ENCODE results near the gene CFAP221. TPM values are rescaled to one million over a fixed set of nuclear protein-coding genes. Genes with fewer than 3 reads are reported as not detected.

The CFAP221 gene
- total RNA-seq, 3 donors from 2014 or later (not counting 1 experiment from before 2014, with no cell fraction given): not detected

GRCh38 chr2:119553687-119554344, 9.6 kb downstream of the CFAP221 start:
- Histone ChIP-seq H3K4me3 (ENCODE audit: low read length) (no peak overlapping the region), H3K36me3 (ENCODE audit: control insufficient read depth, insufficient read depth, low read length) (no peaks in the 10 kb centered on the region), H3K27ac (ENCODE audit: low read length) (no peak overlapping the region), H3K4me1 (ENCODE audit: control insufficient read depth, insufficient read depth, low read length) (no peaks in the 10 kb centered on the region), H3K27me3 (ENCODE audit: control insufficient read depth, insufficient read depth, low read length) (no peaks in the 10 kb centered on the region), H3K9me3 (ENCODE audit: control insufficient read depth, insufficient read depth, low read length) (no peaks in the 10 kb centered on the region)
- WGBS (ENCODE audit: insufficient coverage): 87% methylated on average over 6 of the region's 7 CpGs
- DNase-seq: no peak
- ATAC-seq: no peak
- H3K27ac Mint-ChIP-seq: no peak overlapping the region
- no peaks in the 10 kb centered on the region for H3K36me3 Mint-ChIP-seq
- H3K9me3 Mint-ChIP-seq: no peaks in the 10 kb centered on the region
- H3K4me3 Mint-ChIP-seq: no peak overlapping the region
- intact Hi-C loops (cut with micrococcal nuclease): no loop called here
- TF ChIP-seq, protein P1, sequence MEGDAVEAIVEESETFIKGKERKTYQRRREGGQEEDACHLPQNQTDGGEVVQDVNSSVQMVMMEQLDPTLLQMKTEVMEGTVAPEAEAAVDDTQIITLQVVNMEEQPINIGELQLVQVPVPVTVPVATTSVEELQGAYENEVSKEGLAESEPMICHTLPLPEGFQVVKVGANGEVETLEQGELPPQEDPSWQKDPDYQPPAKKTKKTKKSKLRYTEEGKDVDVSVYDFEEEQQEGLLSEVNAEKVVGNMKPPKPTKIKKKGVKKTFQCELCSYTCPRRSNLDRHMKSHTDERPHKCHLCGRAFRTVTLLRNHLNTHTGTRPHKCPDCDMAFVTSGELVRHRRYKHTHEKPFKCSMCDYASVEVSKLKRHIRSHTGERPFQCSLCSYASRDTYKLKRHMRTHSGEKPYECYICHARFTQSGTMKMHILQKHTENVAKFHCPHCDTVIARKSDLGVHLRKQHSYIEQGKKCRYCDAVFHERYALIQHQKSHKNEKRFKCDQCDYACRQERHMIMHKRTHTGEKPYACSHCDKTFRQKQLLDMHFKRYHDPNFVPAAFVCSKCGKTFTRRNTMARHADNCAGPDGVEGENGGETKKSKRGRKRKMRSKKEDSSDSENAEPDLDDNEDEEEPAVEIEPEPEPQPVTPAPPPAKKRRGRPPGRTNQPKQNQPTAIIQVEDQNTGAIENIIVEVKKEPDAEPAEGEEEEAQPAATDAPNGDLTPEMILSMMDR (IDR thresholded peaks at IDR 0.05): no peak
- H3K4me1 Mint-ChIP-seq: no peaks in the 10 kb centered on the region
- peaks cover 12 to 20% of the 10 kb centered on the region in 2 donors for H3K27me3 Mint-ChIP-seq (ENCODE audit: low read depth in 2 of 2)

GRCh38 chr2:119565481-119565880, 21.2 kb downstream of the CFAP221 start:
- no peaks in the 10 kb centered on the region for H3K36me3 ChIP-seq (ENCODE audit: control insufficient read depth, insufficient read depth, low read length)
- no peak overlapping the region for H3K27ac Mint-ChIP-seq
- H3K4me3 Mint-ChIP-seq: no peak overlapping the region
- H3K9me3 Mint-ChIP-seq: no peaks in the 10 kb centered on the region
- TF ChIP-seq, protein P1 (IDR thresholded peaks at IDR 0.05): no peak
- H3K27me3 Mint-ChIP-seq (ENCODE audit: low read depth in 2 of 2): peaks cover 12 to 21% of the 10 kb centered on the region in 2 donors
- no peaks in the 10 kb centered on the region for H3K4me1 ChIP-seq (ENCODE audit: control insufficient read depth, insufficient read depth, low read length)
- H3K4me1 Mint-ChIP-seq: no peaks in the 10 kb centered on the region
- intact Hi-C loops (cut with micrococcal nuclease): no loop called here
- WGBS (ENCODE audit: insufficient coverage): 83% methylated on average over 1 of the region's 2 CpGs
- DNase-seq: no peak
- no peak overlapping the region for H3K27ac ChIP-seq (ENCODE audit: low read length)
- H3K36me3 Mint-ChIP-seq: no peaks in the 10 kb centered on the region
- no peaks in the 10 kb centered on the region for H3K9me3 ChIP-seq (ENCODE audit: control insufficient read depth, insufficient read depth, low read length)
- no peak for ATAC-seq
- H3K27me3 ChIP-seq (ENCODE audit: control insufficient read depth, insufficient read depth, low read length): peaks cover 3% of the 10 kb centered on the region
- H3K4me3 ChIP-seq (ENCODE audit: low read length): no peak overlapping the region

DNA sequence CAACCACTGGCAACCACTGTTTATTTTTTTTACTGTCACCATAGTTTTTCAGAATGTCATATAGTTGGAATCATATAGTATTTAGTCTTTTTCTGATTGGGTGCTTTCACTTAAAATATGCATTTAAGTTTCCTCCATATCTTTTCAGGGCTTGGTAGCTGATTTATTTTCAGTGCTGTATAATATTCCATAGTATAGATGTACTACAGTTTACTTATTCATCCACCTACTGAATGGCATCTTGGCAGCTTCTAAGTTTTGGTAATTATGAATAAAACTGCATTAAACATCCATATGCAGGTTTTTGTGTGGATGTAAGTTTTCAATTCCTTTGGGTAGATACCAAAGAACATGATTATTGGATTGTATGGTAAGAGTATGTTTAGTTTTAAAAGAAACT, 23.0 kb downstream of the CFAP221 start:
- peaks cover 3% of the 10 kb centered on the region for H3K27me3 ChIP-seq (ENCODE audit: control insufficient read depth, insufficient read depth, low read length)
- no peak overlapping the region for H3K27ac Mint-ChIP-seq
- no peaks in the 10 kb centered on the region for H3K36me3 ChIP-seq (ENCODE audit: control insufficient read depth, insufficient read depth, low read length)
- intact Hi-C loops (cut with micrococcal nuclease): no loop called here
- no peak for ATAC-seq
- no peaks in the 10 kb centered on the region for H3K4me1 Mint-ChIP-seq
- H3K9me3 ChIP-seq (ENCODE audit: control insufficient read depth, insufficient read depth, low read length): no peaks in the 10 kb centered on the region
- H3K4me3 Mint-ChIP-seq: no peak overlapping the region
- DNase-seq: no peak
- TF ChIP-seq, protein P1 (IDR thresholded peaks at IDR 0.05): no peak
- H3K27ac ChIP-seq (ENCODE audit: low read length): no peak overlapping the region
- no peaks in the 10 kb centered on the region for H3K9me3 Mint-ChIP-seq
- H3K36me3 Mint-ChIP-seq: no peaks in the 10 kb centered on the region
- H3K27me3 Mint-ChIP-seq (ENCODE audit: low read depth in 2 of 2): peaks cover 12 to 14% of the 10 kb centered on the region in 2 donors
- no peak overlapping the region for H3K4me3 ChIP-seq (ENCODE audit: low read length)
- no peaks in the 10 kb centered on the region for H3K4me1 ChIP-seq (ENCODE audit: control insufficient read depth, insufficient read depth, low read length)

Measured in natural killer cell (primary cell).